ENCODE data around the gene PTCHD1.

The PTCHD1 gene

DNA sequence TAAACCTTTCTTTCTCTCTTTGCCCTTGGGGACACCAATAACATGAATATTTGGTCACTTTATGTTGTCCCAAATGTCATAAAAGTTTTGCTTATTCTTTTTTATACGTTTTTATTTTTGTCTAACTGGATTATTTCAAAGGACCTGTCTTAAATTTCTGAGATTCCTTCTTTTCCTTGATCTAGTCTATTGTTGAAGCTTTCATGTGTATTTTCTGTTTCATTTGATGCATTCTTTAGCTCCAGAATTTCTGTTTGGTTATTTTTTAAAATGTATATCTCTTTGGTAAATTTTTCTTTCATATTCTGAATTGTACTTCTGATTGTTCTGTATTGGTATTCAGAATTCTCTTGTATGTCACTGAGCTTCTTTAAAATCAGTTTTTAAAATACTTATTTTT, 88.3 kb downstream of the PTCHD1 start:
- DNase-seq = no peak

DNA sequence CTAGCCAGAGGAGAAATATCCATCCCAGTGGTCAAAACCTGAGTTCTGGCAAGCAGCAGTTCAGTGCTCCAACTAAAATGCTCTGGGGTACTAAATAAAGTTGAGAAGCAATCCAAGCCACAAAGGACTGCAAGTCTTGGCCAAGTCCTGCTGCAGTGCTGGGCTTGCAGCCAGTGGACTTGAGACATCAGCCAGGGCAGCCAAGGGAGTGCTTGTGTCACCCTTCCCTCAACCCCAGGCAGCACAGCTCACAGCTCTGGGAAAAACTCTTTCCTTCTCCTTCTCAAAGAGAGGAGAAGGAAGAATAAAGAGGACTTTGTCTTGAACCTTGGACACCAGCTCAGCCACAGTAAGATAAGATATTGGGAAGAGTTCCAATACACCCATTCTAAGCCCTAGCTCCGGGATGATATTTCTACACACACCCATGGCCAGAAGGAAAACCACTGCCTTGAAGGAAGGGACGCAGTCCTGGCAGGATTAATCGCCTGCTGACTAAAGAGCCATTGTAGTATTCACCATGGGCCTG, 99.8 kb downstream of the PTCHD1 start:
- no peak for DNase-seq

DNA sequence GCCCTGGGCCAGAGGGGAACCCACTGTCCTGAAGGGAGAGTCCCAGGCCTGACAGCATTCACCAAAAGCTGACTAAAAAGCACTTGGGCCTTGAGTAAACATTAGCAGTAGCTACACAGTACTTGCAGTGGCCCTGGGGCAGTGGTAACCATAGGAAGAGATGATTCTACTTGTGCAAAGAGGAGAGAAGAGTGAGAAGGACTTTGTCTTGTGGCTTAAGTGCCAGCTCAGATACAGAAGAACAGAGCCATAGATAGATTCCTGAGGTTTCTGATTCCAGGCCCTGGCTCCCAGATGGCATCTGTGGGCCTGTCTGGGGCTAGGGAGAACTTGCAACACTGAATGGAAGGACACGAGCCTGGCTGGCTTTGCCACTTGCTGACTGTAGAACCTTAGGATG, 100.5 kb downstream of the PTCHD1 start:
- DNase-seq = no peak

DNA sequence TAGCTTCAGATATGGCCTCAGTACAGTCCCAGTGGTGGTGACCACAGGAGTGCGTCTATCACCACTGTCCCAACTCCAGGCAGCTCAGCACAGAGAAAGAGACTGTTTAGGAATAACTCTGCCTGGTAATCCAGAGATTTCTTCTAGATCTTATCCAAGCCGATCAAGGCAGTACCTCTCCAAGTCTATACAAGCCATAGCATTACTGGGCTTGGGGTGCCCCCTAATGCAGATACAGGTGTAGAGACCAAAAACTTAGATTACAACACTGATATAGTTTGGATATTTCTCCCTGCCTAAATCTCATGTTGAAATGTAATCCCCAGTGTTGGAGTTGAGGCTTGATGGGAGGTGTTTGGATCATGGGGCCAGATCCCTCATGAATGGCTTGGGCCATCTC, 100.9 kb downstream of the PTCHD1 start:
- no peak for DNase-seq

DNA sequence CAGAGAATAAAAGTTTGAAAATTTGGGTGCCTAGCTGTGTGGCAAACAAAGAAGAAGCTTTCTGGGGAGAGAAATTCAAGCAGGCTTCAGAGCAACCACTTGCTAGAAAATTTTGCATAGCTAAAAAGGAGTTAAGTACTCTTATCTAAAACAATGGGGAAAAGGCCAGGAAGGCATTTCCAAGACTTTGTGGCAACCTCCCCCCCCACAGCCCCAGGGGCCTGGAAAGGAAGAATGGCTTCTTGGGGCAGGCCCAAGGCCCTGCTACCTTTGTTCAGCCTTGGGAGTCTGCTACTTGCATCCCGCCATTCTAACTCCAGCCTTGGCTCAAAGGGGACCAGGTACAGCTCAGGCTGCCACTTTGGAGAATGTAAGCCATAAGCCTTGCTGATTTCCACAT, 102.2 kb downstream of the PTCHD1 start:
- DNase-seq = no peak

DNA sequence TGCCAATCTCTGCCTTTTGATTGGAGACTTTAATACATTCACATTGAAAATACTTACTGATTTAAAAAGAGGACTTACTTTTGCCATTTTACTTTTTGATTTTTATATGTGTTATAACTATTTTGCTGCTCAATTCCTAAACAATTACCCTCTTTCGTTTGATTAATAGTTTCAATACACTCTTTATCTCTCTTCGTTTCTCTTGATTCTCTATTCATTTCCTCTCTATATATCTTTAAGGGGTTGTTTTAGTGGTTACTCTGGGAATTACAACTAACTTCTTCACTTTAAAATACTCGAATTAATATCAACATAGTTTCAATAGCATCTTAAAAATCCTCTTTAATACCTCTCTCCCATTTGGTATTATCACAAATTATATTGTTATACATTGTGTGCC, 116.6 kb downstream of the PTCHD1 start:
- no peak for DNase-seq

Data from NCI-H748 treated with DMSO at 0.1 percent for 48 hours (cell line).